ENCODE results near the gene ZFP1.

ZFP1 gene

GRCh38 chr16:75113541-75114121 is 34.7 kb upstream of the ZFP1 start:
- DNase-seq (ENCODE audit: low spot score), result no peak

- no peak for DNase-seq (ENCODE audit: low spot score)
These were observed 34.0 kb upstream of the ZFP1 start for GRCh38 chr16:75114179-75114945.

- no peak for DNase-seq (ENCODE audit: low spot score)
These were observed 33.1 kb upstream of the ZFP1 start for GRCh38 chr16:75114946-75115825.

- peak; percentile 67 for DNase-seq (ENCODE audit: low spot score)
These were observed 32.0 kb upstream of the ZFP1 start, which contains the start of gene LDHD for GRCh38 chr16:75116081-75116910. Gene LDHD, minus strand, starts transcription at chr16:75116780. Its CDS starts 60 bp downstream, at chr16:75116720.

GRCh38 chr16:75116911-75117245 is 31.4 kb upstream of the ZFP1 start:
- DNase-seq (ENCODE audit: low spot score), result no peak

GRCh38 chr16:75118943-75119539 is 29.3 kb upstream of the ZFP1 start:
- no peak for DNase-seq (ENCODE audit: low spot score)

- no peak for DNase-seq (ENCODE audit: low spot score)
These were observed 28.1 kb upstream of the ZFP1 start for GRCh38 chr16:75120253-75120652.

- no peak for DNase-seq (ENCODE audit: low spot score)
These were observed 26.3 kb upstream of the ZFP1 start for GRCh38 chr16:75121949-75122568.

- DNase-seq (ENCODE audit: low spot score), result no peak
These were observed 25.7 kb upstream of the ZFP1 start for GRCh38 chr16:75122609-75123008.

- DNase-seq (ENCODE audit: low spot score), result no peak
These were observed 20.5 kb upstream of the ZFP1 start for GRCh38 chr16:75127713-75128415.

GRCh38 chr16:75129421-75130149 is 18.7 kb upstream of the ZFP1 start:
- DNase-seq (ENCODE audit: low spot score), result peak; percentile 37

- DNase-seq (ENCODE audit: low spot score), result peak; percentile 46
These were observed 18.1 kb upstream of the ZFP1 start for GRCh38 chr16:75130150-75130771.

GRCh38 chr16:75131081-75131480 is 17.2 kb upstream of the ZFP1 start:
- no peak for DNase-seq (ENCODE audit: low spot score)

GRCh38 chr16:75138233-75138632 is 10.1 kb upstream of the ZFP1 start:
- no peak for DNase-seq (ENCODE audit: low spot score)

- no peak for DNase-seq (ENCODE audit: low spot score)
These were observed 9.7 kb upstream of the ZFP1 start for GRCh38 chr16:75138636-75139035.

GRCh38 chr16:75139498-75139897 is 8.8 kb upstream of the ZFP1 start:
- DNase-seq (ENCODE audit: low spot score), result no peak

- DNase-seq (ENCODE audit: low spot score), result no peak
These were observed 4.4 kb upstream of the ZFP1 start for GRCh38 chr16:75143941-75144340.

GRCh38 chr16:75147968-75148310 is 385 bp upstream of the ZFP1 start:
- no peak for DNase-seq (ENCODE audit: low spot score)

GRCh38 chr16:75151798-75152197 is 3.5 kb downstream of the ZFP1 start:
- no peak for DNase-seq (ENCODE audit: low spot score)

All from SW480 (cell line).